Stimulated activated CD4-positive, alpha-beta T cell treated with anti-CD3 and anti-CD28 coated beads, Interleukin-4, amount 100 ng/mL, for 48 hours (primary cell): Measurements from ENCODE around the gene SHQ1.

Source experiments
- DNase-seq, 2 donors: peaks; one replicate each; pipeline ENCODE4 v3.0.0-alpha.2; 2020; ENCODE audit warnings: low read depth in 2 of 2

Gene SHQ1

DNA sequence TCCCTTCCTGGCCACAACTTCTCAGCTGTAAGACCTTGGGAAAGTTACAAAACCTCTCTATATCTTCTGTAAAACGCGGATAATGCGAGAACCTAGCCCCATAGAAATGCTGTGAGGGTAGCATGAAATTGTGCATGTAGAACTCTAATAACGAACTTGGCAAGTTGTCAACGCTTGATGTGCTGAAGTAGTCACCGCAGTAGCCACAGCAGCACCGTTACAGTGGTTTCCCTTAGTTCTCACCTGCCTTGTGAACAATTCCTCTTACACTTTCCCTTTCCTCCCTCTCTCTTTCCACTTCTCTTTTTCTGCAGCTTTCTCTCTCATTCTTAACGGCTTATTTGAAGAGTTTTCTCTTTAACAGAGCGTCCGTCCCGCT is 447 bp upstream of the SHQ1 start:
- DNase-seq: no peak

DNA sequence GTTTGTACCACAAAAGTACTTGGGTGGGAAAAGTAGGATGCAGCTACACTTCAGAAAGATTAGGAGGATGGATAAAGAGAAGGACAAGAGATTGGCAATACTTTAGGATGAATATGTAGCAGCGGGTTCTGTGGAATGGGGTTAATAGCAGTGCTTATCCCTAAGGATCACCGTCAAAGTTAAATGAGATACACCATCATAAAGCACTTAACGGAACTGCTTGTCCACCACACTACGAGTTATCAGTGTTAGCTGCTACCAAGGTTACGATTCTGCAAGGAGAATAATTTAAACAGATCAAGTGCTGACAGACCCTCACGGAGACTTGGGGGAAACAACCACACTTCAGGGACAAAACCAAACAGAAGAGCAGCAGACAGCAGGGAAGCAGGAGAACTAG is 963 bp downstream of the SHQ1 start:
- DNase-seq: no peak

DNA sequence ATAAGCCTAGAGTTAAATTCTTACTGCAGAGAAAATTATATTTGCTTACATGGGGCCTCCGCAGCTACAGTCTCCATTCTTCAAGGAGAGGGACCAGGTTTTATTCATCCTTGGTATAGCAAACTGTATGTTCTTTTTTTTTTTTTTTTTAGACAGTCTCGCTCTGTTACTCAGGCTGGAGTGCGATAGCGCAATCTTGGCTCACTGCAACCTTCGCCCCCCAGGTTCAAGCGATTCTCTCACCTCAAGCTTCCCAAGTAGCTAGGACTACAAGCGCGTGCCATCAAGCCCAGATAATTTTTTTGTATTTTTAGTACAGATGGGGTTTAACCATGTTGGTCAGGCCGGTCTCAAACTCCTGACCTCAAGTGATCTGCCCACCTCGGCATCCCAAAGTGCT is 2.1 kb downstream of the SHQ1 start:
- DNase-seq: no peak

DNA sequence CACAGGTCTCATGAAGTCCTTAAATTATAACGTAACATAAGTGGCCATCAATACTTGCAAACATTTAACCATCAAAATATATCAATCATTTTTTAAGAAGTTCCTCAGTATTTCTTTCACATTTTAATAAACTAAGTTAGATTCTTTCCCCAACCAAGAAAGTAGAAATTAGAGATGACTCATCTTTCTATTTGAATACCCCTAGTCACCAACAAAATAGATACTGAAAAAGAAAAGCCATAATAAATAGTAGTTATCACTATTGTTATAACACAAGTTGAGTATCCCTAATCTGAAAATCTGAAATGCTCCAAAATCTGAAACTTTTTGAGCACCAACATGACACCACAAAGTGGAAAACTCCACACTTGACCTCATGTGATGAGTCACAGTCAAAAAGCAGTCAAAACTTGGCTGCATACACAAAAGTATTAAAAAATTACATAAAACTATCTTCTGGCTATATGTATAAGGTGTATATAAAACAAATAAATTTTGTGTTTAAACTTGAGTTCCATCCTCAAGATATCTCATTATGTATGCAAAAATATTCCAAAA is 3.7 kb downstream of the SHQ1 start:
- DNase-seq: no peak

DNA sequence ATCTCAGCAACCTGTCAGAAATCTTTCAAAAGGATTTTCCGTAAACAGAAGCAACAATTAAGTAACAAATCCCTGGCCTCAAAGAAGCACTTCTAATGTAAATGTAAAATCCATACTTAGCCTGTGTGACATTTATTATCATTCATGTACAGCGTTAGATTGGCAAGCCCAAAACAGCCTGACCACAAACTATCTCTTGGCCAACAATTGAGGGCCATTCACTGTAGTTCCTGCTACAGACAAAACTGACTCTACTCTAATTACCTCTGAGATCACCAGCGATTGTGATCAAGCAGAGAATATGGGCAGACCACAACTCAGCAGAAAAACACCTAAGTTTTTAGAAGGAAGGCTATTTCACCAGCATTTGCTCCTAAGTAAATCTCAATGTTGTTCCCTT is 9.2 kb downstream of the SHQ1 start:
- no peak for DNase-seq

DNA sequence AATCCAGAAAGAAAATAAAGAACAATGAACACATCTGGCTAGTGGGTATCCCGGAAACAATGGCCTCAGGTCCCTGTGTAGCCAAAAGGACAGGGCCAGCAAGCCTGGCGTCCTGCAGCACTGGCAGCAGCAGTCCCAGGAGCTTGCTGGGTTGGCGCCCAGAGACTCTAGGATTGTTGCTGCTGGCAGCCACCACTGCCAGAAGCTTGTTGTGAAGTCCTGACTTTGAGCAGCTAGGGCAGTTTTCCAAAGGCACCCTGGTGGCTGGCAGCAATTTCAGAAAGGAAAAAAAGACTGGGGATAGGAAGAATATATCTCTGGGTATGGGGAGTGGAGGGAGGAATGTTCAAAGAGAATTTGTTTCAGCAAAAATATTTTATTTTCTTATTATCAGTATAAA is 11.3 kb downstream of the SHQ1 start:
- no peak for DNase-seq

DNA sequence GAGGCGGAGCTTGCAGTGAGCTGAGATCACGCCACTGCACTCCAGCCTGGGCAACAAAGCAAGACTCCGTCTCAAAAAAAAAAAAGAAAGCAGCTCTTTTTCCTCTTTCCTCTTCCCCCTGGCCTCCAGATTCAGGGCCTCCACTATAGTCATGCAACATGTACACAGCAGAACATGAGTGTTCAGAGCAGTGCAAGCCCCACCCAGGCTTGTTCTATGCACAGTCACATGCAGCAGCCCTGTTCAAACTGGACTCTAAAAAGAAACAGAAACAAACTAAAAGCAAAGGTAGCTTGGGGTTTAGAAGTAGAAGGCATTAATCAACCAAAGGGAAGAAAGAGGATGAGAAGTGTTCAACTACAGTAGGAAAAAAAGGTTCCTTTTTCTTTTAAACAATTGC is 11.8 kb downstream of the SHQ1 start:
- no peak for DNase-seq

DNA sequence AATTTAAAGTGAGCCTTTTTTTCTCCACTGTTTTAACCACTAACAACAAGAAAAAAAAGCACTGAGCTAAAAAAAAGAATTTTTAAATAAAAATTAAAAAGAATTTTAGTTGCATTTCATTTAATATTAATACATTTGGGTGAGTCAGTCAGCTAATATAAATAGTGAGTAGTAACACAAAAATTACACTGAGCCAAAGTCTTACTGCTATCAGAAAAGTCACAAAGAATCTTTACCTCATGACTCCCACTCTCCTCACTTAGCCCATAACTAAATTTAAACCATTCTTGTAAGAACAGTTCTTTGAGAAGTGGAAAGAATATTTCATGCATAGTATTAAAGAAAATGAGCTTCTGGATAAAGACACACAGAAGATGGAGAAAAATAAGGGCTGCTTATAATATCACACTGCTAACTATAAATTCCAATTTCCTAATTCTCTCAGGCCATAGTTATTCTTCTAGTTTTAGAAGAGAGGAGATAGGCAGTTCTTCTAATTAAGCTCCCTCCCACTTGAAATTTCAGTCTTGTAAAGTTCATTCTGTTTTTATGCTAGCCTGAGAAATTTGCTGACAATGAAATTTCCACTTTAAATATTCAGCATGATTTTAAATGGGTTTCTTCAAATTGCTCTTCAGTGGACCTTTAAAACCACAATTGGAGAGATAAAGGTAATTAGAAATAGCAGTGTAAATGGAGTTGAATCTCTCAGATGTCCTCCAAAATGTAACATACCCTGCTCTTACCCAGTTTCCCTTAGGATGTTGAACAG is 17.6 kb downstream of the SHQ1 start:
- DNase-seq: no peak

DNA sequence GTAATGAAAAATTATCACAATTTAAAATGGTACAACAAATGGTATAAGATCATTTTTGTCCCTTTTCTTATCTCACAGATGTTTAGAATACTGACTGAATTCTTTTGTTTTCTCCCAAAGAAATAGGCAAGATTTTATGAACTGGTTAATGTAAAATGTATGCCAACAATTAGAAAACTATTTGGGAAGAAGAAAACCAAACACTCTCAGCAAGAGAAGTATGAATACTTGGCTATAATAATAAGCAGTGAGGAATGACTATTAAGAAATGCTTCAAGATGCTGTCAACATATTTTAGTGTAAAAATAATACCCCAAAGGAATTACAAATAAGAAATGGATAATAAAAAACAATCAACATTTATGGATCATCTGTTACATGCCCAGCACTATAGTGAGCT is 18.5 kb downstream of the SHQ1 start:
- DNase-seq: no peak

DNA sequence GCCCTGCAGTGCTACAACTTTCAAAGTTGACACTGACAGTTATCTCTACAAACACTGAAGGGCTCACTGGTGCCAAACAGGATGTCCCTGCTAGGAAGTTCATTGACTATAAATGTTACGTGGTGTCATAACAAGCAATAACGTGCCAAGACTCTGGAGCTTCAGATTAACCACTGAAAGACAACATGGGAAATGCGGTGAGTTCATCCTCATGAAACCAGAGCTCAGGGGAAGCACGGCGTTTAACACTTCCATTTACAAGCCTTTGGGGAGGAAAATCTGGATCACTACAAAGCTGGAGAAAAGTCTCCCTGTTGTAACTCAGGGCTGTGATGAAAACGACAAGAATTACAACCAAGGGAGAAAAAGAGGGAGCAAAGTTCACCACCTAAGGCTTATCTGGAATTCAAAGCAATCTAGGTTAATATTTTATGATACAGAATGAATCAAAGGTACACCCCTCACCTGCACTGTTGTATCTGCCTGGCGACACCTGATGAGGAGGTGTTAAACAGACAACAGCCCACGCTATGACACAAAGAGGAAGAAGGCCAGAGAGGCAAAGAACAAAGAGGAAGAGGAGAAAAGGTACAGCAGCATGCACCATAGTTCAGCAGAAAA is 27.0 kb downstream of the SHQ1 start:
- no peak for DNase-seq

DNA sequence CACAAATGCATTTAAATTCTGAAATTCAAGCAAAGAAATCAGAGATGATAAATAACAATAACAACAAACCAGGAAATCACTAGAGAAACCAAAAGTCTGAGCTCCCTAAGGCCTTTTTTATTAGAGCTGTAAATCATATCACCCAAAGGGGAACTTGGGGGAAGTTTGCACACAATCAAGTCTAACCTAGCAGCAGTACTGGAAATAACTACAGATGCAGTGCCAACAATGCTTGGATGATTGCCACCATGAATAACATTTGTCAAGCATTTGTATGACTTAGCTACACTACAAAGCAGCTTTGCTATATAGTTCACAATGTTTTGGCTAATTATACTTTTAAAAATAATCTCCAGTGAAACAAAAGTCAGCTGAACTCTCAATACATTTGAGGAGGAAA is 27.8 kb downstream of the SHQ1 start:
- no peak for DNase-seq

DNA sequence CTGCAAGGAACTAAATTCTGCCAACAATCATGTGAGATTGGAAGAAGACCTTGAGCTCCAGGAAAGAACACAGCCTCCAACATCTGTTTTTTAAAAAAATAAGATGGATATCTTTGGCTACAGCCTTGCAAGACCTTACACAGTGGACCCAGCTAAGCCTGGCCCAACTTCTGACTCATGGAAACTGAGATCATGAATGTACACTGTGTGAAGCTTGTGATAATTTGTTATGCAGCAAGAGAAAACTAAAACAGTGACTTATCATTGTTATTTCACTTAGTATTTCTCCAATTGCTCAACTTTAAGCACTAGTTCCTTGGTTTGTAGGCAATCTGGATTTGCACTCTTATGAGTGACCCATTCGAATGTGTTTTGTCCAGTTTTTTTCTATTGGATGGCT is 29.3 kb downstream of the SHQ1 start:
- DNase-seq: no peak

DNA sequence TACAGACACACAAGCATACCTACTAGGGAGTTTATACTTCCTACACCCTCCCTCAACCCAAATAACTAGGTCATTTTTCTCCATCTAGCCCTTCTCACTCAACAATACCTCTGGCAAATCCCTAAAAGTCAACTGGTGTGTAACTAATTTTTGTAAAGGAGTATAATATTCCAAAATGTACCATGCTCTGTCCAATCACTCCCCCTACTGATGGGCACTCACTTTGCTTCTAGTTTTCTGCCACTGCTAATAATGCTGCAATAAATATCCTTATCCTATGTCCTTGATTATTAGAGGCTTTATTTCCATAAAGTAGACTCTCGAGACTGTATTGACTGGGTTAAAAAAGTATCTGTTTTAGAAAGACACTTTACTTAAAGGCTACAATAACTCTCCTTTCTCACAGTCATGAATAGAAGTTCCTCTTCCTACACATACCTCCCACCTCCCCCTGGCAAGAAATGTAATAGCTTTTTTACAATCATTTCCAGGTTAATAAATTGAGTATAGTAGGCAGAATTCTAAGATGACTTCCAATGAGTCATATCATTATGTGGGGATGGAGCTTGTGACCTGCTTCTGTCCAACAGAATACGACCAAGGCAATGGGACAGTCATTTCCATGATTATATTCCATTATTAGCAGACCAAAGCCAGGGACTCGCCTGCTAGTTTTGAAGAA is 30.0 kb downstream of the SHQ1 start:
- DNase-seq: no peak

DNA sequence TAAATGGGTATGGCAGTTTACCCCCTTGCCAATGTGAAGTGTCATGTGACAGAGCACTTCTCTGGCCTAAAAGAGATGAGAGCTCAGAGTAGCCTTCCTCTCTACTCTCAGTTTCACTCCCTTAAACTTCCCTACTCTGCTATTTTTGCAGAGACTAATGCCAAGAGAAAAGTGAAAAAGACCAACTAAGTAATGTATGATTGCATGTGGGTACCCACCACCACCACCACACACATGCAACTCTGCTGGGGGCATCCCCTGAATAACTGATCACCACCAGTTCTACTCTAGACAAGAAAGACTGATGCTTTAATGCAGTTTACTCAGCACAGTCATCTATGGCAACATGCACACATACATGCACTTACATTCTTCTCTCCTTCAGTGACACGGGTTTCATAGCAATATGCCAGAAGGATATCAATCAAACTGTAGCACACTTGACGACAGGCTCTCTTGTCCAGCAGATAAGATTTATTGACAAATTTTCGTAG is 31.3 kb downstream of the SHQ1 start:
- DNase-seq: no peak

DNA sequence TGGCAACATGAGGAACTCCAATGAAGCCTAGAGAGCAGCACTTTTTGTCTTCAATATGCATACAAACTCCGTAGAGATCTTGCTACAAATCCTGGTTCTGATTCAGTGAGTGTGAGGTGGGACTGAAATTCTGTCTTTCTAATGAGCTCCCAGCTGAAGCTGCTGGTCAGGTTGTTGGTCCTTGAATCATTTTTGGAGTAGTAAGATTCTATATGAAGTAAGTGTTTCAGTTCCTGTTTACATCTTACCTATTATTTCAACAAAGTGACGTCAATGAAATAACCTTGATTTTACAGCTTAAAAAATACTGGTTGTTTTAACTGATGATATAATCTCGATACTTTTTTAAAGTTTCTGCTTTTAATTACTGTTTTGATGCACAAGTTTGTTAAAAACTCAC is 33.9 kb downstream of the SHQ1 start:
- DNase-seq: no peak

DNA sequence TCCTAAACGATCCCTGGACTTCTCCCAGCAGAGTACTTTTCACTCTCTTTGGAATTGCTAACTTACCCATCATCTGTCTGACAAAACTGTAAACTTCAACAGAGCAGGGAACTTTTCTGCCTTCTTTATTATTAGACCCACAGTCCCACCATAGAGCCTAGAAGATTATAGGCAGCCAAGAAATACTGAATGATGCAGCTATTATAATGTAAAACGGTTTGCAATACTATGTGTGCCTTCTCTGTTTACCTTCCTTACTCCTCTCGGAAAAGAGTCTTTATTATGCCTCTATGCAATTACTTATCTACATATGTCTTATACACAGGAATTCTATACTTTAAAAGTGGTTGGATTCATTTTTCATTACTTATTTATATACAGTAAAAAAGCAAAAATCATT is 36.0 kb downstream of the SHQ1 start:
- no peak for DNase-seq

DNA sequence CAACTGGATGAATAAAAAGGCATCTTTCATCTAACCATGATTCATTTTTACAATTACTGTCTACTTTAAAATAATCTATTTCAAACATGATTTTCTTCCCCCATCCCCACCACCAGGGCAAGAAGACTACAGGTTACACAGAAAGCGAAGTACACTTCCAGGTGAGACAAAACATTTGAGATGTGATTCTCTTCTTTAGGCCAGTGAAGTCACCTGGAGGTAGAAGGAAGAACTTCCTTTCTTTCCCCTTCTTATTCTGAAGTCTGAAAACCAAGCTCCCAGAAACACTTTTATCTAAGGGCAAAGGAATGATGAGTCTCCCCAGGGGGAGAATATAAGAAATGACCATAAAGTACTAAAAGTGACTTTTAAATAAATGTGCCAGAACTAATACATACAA is 36.7 kb downstream of the SHQ1 start:
- no peak for DNase-seq

DNA sequence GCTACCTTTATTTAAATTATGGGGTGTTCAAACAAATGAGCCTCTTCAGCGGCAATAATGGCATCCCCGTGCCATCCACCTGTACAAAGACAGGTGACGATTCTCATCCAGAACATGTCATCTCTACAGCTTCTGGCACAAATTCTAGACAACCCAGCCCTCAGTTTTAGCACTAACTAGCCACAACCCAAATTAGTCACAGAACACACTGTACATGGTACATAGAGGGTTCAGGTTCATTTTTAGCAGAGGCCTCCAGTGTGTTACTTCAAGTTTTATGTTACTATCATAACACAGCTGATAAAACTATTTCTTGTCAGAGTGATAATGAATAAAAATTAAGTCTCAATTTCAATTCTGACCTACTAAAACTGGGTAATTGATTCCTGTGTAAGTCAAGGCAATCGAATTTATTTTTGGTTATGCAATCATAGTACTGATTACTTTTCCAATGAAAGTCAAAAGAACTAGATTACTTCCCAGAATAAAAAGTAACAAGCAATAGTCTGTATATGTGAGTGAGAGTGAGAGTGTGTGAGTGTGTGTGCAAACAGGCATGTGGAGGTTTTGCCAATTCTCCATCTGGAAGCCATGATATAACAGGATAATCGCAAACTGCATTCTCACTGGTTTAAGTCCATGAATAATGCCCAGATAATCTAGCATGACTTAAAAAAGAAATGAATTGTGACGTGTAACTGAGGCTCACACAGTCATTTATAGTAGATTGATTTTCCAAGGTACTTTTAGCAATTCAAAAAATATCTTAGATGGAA is 37.4 kb downstream of the SHQ1 start:
- DNase-seq: no peak

DNA sequence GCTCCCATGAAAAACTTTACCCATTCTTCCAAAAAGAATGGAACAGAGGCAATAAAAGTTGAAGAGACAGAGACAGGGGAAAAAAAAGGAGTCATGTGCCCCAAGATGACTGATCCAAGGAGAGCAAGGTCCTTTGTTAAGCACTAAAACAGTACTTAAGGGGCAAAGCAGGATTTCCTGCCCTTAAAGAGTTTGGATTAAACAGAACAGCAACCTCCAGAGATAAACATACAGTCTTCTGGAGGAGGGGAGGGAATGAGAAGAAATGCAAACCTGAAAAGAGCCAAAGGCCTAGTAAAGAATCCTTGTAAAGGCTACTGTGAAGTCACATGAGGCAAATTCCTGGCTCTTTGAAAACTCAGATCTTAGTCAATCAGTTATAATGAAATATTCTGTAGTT is 38.2 kb downstream of the SHQ1 start:
- DNase-seq: no peak

DNA sequence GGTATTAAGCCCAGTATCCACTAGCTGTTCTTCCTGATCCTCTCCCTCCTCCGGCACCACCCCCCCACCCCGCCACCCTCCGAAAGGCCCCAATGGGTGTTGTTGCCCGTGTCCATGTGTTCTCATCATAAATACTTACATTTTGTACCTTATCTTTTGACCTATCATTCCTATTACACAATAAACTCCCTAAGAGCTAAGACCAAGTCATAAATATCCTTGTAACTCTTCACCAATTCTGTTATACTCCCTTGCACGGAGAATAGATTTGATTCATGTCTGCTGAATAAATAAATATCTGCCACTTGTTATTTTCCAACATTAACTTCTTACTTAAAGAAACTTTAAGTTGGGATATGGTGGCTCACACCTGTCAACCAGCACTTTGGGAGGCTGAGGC is 43.9 kb downstream of the SHQ1 start:
- DNase-seq: no peak

DNA sequence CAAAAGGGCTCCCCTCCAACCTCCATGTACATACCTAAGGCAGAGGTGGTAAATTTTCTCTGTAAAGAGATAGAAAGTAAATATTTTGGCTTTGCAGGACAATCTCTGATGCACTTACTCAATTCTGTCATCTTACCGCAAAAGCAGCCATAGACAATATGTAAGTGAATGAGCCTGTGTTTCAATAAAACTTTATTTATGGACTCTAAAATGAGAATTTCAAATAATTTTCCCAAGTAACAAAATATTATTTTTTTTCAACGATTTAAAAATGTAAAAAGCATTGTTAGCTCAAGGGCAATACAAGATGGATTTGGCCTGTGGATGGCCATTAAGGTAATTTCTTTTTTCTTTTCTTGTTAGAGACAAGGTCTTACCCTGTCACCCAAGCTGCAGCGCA is 44.7 kb downstream of the SHQ1 start:
- DNase-seq: no peak

DNA sequence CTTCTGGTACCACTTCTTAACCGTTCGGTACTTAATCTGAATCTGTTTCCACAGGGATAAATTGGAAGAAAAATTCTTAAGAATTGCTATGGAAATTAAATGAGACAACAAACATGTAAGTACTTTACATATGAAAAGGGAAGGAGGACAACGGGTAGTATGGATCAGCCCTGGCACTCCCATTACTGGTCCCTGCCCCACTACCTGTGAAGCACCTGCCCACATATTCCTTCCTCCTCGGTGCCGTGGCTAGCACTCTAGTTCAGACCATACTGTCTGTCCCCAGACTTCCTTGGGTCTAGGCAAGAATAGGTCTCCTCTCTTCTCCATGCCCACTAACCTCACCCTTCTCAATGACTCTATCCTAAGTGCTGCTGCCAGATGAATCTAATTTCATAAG is 46.2 kb downstream of the SHQ1 start:
- no peak for DNase-seq
